Upper lobe of left lung (tissue), 4 donors: ENCODE data around the gene THAP5.

Experiments used
- EP300 ChIP-seq, 4 donors: sonication (generic); formaldehyde crosslinking; IDR thresholded peaks; one replicate each; pipeline ENCODE4 v1.5.1; 2017; ENCODE audit warnings: antibody characterized with exemption in 4 of 4, control low read depth in 2 of 4
- TF ChIP-seq, protein P1 (sequence below), 6 experiments: fragments of 450-650 bp in 4 of 6; fragments of 200-600 bp in 2 of 6; sonication (generic) in 2 of 6; IDR thresholded peaks; one replicate each; pipeline ENCODE4 v1.5.1; 2016 to 2019; ENCODE audit warnings: antibody characterized with exemption in 6 of 6

DNA sequence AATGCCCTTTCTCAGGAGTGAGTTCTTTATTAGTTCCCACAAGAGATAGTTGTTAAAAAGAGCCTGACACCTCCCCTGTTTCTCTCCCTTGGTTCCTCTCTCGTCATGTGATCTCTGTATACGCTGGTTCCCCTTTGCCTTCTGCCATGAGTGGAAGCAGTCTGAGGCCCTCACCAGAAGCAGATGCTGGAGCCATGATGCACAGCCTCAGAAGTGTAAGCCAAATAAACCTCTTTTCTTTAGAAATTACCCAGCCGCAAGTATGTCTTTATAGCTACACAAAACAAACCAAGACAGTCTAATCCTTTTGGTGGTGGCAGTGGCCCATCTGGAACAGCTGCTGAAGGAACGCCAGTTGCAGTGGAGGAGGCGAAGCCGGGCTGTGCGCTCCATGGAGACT is 9.4 kb upstream of the THAP5 start:
- TF ChIP-seq, protein P1, sequence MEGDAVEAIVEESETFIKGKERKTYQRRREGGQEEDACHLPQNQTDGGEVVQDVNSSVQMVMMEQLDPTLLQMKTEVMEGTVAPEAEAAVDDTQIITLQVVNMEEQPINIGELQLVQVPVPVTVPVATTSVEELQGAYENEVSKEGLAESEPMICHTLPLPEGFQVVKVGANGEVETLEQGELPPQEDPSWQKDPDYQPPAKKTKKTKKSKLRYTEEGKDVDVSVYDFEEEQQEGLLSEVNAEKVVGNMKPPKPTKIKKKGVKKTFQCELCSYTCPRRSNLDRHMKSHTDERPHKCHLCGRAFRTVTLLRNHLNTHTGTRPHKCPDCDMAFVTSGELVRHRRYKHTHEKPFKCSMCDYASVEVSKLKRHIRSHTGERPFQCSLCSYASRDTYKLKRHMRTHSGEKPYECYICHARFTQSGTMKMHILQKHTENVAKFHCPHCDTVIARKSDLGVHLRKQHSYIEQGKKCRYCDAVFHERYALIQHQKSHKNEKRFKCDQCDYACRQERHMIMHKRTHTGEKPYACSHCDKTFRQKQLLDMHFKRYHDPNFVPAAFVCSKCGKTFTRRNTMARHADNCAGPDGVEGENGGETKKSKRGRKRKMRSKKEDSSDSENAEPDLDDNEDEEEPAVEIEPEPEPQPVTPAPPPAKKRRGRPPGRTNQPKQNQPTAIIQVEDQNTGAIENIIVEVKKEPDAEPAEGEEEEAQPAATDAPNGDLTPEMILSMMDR (IDR thresholded peaks at IDR 0.05): no peak
- no peak for TF ChIP-seq EP300 (IDR thresholded peaks at IDR 0.05)
